ENCODE results near the gene LAS1L.
"Not testable (repeated sequence)": the region's sequence is repeated elsewhere in the genome, so short reads cannot be mapped to it uniquely, and the experiment has no call there.

The LAS1L gene

DNA sequence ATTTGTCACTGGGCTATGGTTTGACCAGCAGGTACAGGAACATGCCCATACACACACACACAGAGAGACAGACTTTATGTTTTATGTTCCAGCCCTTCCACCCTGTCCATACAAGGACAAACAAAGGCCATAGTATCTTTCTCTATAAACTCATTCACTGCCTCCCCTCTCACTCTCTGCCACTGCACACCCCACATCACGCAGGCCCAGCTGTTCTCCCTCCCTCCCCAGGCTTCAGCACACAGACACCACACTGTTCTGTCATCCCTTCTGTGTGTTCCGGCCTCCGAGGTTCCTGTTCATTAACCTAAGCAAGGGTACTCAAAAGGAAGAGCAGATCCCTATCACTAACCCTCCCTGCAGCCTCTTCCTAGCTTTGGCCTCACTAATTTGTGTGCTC is 17.8 kb downstream of the LAS1L start:
- DNase-seq = no peak

DNA sequence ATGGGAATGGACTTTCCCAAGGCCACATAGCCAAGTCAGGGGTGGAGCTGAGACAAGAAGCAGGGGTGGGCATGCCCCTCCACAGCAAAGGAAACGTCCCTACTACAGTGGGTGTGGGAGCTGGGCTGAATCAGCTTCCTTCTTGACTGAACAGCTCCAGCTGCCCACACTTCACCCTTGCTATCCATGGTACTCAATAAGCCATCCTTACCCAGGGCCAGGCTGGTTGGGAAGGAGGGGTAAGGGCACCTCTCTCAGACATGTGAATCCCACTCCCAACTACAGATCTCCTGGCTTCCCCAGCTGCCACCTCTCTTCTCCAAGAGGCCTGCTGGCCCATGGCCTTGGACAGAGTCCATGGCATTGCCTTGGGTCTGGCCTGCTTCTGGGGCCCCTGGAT is 21.0 kb downstream of the LAS1L start:
- no peak for DNase-seq

DNA sequence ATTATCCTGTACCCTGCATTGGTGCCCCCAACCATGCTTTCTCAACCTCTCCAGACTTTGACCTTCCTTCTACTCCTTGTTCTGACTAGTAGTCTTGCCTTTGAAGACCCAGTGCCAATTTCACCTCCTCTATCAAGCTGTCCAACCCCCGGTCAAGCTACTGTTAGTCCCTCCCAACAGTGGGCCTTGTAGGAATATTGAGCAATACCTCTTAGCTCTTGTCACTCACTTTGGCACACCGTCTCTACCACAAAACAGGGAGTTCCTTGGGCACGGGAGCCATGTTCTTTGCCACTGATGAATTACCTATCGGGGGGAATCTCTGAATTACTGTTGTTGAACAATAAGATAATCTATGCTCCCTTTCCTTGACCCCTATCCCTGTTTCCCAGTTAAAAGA is 25.2 kb downstream of the LAS1L start:
- no peak for DNase-seq

DNA sequence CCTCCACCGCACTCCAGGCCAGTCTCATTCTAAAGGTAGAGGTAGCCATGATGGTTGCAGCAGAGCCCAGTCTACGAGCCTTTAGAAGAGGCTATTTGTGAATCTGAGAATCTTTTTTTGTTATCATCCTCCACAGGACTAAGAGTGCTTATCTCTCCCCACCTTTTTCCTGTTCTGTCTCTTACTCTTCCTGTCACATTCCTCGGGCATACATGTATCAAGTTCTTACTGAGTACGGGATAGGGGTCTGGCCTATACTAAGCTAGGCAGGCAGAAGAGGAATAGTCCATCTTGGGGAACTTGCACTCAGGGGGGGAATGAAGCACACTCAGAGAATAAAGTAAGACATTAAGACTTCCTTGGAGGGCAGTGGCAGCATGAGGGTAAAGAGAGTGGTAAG is 25.7 kb downstream of the LAS1L start:
- DNase-seq = no peak

DNA sequence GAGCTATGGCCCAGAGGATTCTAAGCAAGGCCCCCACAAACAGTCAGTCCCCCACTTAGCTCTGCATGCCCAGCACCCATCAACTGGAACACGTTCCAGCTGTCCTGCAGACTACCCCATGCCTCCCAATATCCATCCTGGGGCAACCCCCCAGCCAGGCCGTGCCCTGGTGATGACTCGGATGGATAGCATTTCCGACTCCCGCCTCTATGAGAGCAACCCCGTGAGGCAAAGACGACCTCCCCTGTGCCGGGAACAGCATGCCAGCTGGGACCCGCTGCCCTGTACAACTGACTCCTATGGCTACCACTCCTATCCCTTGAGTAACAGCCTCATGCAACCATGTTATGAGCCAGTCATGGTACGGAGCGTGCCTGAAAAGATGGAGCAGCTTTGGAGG is 32.0 kb downstream of the LAS1L start:
- no peak for DNase-seq

DNA sequence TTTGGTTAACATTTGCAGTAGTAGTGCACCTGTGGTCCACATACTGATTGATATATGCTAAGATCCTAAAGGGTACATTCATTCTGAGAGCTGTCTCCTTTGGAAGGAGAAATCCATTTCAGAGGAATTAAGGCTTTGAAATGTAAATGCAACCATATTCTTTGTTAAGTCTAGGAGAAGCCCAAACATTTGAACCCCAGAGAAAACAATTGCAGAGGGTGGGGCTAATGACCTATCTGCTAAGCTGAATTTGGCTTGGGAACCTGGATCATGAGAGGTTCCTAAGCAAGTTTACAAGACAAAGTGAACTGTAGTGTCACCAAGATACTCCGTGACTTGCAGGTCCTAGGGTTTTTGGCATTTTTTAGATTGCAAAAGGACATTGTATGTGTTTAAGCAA is 41.2 kb downstream of the LAS1L start:
- no peak for DNase-seq

DNA sequence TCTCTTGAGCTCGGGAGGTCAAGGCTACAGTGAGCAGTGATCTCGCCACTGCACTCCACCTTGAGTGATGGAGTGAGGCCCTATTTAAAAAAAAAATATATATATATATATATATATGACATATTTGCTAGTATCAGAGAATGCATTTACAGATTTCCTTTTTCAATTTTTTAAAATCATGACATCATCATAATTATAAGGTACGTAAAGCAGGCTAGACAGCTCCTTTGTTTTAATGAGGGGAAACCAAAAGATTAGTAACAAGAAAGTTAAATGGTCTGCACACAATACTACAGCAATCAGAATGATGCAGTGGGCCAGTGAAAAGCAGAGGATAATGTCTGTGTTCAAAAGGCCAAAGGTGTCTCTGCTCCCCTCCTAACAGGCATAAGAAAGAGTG is 43.0 kb downstream of the LAS1L start:
- no peak for DNase-seq

DNA sequence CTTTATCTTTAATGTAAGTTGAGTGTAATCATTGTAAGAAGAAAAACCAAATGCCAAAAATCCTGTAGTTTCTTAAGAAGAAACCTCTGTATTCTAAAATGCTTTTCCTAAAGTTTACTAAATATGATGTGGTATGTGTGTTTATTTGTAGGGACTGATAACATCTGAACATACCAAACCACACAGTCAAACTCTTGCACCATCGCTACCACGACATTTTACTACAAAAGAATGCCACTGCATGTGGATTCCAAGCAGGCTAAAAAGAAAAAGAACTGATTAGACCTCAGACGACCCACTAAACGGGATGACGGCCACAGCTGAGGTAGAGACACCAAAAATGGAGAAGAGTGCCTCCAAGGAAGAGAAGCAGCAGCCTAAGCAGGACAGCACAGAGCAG is 46.1 kb downstream of the LAS1L start:
- no peak for DNase-seq

DNA sequence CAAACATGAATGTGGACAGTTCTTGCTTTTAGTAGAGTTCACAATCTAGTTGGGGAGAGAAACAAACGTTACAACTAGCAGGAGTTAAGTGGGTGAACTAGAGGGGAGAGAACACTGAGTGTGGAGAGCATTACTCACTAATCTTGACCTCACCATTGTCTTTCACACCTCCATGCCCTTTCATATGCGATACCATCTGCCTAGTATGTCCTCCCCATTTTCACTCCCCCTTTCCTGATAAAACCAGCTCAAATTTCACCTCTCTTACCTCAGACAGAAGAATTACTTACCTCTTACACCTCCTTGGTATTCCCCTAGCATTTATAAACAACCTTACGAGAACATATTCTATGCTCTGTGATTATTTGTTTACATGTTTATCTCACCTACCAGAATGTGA is 53.6 kb downstream of the LAS1L start:
- no peak for DNase-seq

DNA sequence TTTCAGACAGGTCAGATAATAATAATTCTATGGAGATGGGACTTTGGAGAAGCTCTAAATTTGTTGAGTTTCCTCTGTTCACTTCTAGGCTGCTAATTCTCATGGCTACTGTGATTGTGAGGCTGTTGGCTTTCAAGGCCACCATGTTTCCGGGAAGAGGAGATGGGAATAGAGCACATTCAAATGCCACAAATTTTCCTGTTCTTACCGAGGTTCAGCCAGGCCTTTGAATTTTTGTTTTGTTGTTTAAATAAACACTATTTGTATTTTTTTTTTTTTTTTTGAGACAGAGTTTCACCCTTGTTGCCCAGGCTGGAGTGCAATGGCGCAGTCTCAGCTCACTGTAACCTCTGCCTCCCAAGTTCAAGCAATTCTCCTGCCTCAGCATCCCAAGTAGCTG is 55.5 kb downstream of the LAS1L start:
- not testable (repeated sequence) for DNase-seq

DNA sequence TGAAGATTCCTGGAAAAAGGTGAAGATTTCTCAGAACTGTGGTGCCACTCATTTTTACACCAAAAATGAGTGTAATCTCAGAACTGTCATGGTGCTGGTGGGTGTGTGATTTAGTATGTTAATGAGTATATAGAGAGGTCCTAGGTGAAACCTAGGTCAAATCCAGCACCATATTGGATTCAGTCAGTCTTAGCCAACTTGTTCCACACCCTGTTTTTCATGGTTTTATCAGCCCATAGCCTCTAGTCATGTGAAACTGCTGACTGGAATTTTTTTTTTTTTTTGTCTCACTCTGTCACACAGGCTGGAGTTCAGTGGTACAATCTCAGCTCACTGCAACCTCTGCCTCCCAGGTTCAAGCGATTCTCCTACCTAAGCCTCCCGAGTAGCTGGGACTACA is 58.0 kb downstream of the LAS1L start:
- no peak for DNase-seq

DNA sequence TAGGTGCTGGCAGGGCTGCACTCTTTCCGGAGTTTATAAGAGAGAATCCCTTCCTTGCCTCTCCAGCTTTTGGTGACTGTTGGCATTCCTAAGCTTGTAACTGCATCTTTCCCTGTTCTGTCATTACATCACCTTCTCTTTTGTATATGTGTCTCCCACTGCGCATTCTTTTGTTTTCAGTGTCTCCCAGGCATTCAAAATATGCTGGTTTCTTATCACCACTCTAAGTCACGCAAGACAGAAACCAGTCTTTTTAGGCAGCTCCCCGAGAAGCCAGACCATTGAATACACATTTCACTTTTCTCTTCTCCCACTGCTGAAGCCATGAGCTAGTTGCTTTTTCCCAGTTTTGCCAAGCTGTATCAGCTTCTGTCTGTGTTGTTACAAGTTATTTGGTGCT is 71.0 kb downstream of the LAS1L start:
- DNase-seq = no peak

All from AML-193 (cell line).